Activated CD8-positive, alpha-beta memory T cell treated with anti-CD3 and anti-CD28 coated beads, Interleukin-2, amount 10 ng/mL, durations not matched to agents 7 days and 5 days (primary cell): ENCODE measurements around the gene TTLL3. TPM values are rescaled to one million over a fixed set of nuclear protein-coding genes. Genes with fewer than 3 reads are reported as not detected.
A peak's percentile ranks its signal among the peaks of the same experiment; 100 is the strongest.

Source experiments
- ATAC-seq: fragments of 150-1000 bp; cut with Tn5 transposase; one replicate; pipeline ENCODE4 v1.10.0; 2021; ENCODE audit warnings: moderate library complexity
- CTCF ChIA-PET: fragments of 350-600 bp; sonication (Branson Sonifier 250); formaldehyde crosslinking; loops from one replicate; lab custom pipeline; 2021; ENCODE audit warnings: antibody characterized with exemption; lab: Charles Lee
- DNase-seq: peaks from one replicate; pipeline ENCODE4 v3.0.0-alpha.2; 2020
- H3K27ac Mint-ChIP-seq: one replicate; pipeline ENCODE4 v1.8.0; 2021; ENCODE audit warnings: mild to moderate bottlenecking, mixed read lengths
- H3K27me3 Mint-ChIP-seq: one replicate; pipeline ENCODE4 v1.8.0; 2021; ENCODE audit warnings: mixed read lengths
- H3K36me3 Mint-ChIP-seq: one replicate; pipeline ENCODE4 v1.8.0; 2021; ENCODE audit warnings: mild to moderate bottlenecking, mixed read lengths
- H3K4me1 Mint-ChIP-seq: one replicate; pipeline ENCODE4 v1.8.0; 2021; ENCODE audit warnings: mixed read lengths
- H3K4me3 Mint-ChIP-seq: one replicate; pipeline ENCODE4 v1.8.0; 2021; ENCODE audit warnings: mild to moderate bottlenecking, moderate library complexity, mixed read lengths
- H3K9me3 Mint-ChIP-seq: one replicate; pipeline ENCODE4 v1.8.0; 2022; ENCODE audit warnings: low read depth, mixed read lengths
- total RNA-seq, 2 experiments: library from RNA; stranded (reverse); gene quantifications; one replicate each; pipeline ENCODE4 v1.2.3, GENCODE V29; 2021

The TTLL3 gene
- total RNA-seq, 2 experiments from 2014 or later: 40.4 to 77.5 TPM

GRCh38 chr3:9784965-9785364 lies 25.1 kb upstream of the TTLL3 start:
- CTCF ChIA-PET: no interaction called here
- H3K4me3 Mint-ChIP-seq: no peak overlapping the region
- H3K27ac Mint-ChIP-seq: no peak overlapping the region
- ATAC-seq: no peak
- H3K36me3 Mint-ChIP-seq: peaks cover 57% of the 10 kb centered on the region
- peaks cover 41% of the 10 kb centered on the region for H3K4me1 Mint-ChIP-seq
- DNase-seq: no peak
- H3K27me3 Mint-ChIP-seq: no peaks in the 10 kb centered on the region
- H3K9me3 Mint-ChIP-seq: no peaks in the 10 kb centered on the region

GRCh38 chr3:9785602-9786001 lies 24.5 kb upstream of the TTLL3 start:
- no peak for ATAC-seq
- H3K4me3 Mint-ChIP-seq: no peak overlapping the region
- no peaks in the 10 kb centered on the region for H3K9me3 Mint-ChIP-seq
- CTCF ChIA-PET: no interaction called here
- no peak for DNase-seq
- peaks cover 41% of the 10 kb centered on the region for H3K4me1 Mint-ChIP-seq
- H3K36me3 Mint-ChIP-seq: peaks cover 57% of the 10 kb centered on the region
- no peaks in the 10 kb centered on the region for H3K27me3 Mint-ChIP-seq
- H3K27ac Mint-ChIP-seq: peak overlapping the region; percentile 30

- no peaks in the 10 kb centered on the region for H3K27me3 Mint-ChIP-seq
- DNase-seq (no peak), ATAC-seq (no peak)
- H3K4me3 Mint-ChIP-seq: no peak overlapping the region
- peaks cover 41% of the 10 kb centered on the region for H3K4me1 Mint-ChIP-seq
- H3K27ac Mint-ChIP-seq: no peak overlapping the region
- peaks cover 60% of the 10 kb centered on the region for H3K36me3 Mint-ChIP-seq
- H3K9me3 Mint-ChIP-seq: no peaks in the 10 kb centered on the region
- CTCF ChIA-PET: no interaction called here
These were observed 23.8 kb upstream of the TTLL3 start for GRCh38 chr3:9786209-9786739.

GRCh38 chr3:9786825-9787669 lies 23.0 kb upstream of the TTLL3 start:
- Mint-ChIP-seq H3K27me3 (no peaks in the 10 kb centered on the region), H3K36me3 (peaks cover 56% of the 10 kb centered on the region), H3K4me1 (peaks cover 42% of the 10 kb centered on the region), H3K4me3 (no peak overlapping the region), H3K27ac (peak overlapping the region; percentile 60), H3K9me3 (no peaks in the 10 kb centered on the region)
- ATAC-seq (no peak), DNase-seq (no peak)
- CTCF ChIA-PET: no interaction called here

- CTCF ChIA-PET: no interaction called here
- H3K36me3 Mint-ChIP-seq: peaks cover 53% of the 10 kb centered on the region
- H3K27me3 Mint-ChIP-seq: no peaks in the 10 kb centered on the region
- peak overlapping the region; percentile 60 for H3K27ac Mint-ChIP-seq
- no peak for ATAC-seq
- no peak for DNase-seq
- H3K4me3 Mint-ChIP-seq: no peak overlapping the region
- no peaks in the 10 kb centered on the region for H3K9me3 Mint-ChIP-seq
- H3K4me1 Mint-ChIP-seq: peaks cover 36% of the 10 kb centered on the region
These were observed 22.3 kb upstream of the TTLL3 start for GRCh38 chr3:9787714-9788113.

- peak overlapping the region; percentile 97 for H3K4me3 Mint-ChIP-seq
- H3K36me3 Mint-ChIP-seq: peaks cover 53% of the 10 kb centered on the region
- CTCF ChIA-PET: interaction anchor here (0.8 to 3.1 kb wide), 4 partner anchors 9 to 64 kb away, joined by 3 to 24 read pairs (median 4); partner anchors contain the start of gene TTLL3
- peaks cover 51% of the 10 kb centered on the region for H3K4me1 Mint-ChIP-seq
- ATAC-seq (no peak), DNase-seq (no peak)
- H3K27ac Mint-ChIP-seq: peak overlapping the region; percentile 100
- H3K27me3 Mint-ChIP-seq: no peaks in the 10 kb centered on the region
- no peaks in the 10 kb centered on the region for H3K9me3 Mint-ChIP-seq
These were observed 18.9 kb upstream of the TTLL3 start for GRCh38 chr3:9791127-9791526.

GRCh38 chr3:9791790-9792404 lies 18.2 kb upstream of the TTLL3 start:
- Mint-ChIP-seq H3K36me3 (peaks cover 47% of the 10 kb centered on the region), H3K4me3 (peak overlapping the region; percentile 97), H3K9me3 (no peaks in the 10 kb centered on the region), H3K27ac (peak overlapping the region; percentile 100), H3K4me1 (peaks cover 51% of the 10 kb centered on the region), H3K27me3 (no peaks in the 10 kb centered on the region)
- DNase-seq: no peak
- no peak for ATAC-seq
- CTCF ChIA-PET: interaction anchor here (1.0 to 3.1 kb wide), 8 partner anchors 10 to 530 kb away, joined by 4 to 24 read pairs (median 8); partner anchors contain the start of genes BRPF1, OGG1, SEC13 and TTLL3

GRCh38 chr3:9792405-9793160 lies 17.5 kb upstream of the TTLL3 start, which contains the start of the genes ARPC4 and TADA3:
Gene ARPC4, plus strand, starts transcription at chr3:9793082. Its CDS starts 40 bp downstream, at chr3:9793122.
Gene TADA3, minus strand, starts transcription at chr3:9792473. Its CDS starts 1,007 bp downstream, at chr3:9791466.
- peak within 1 kb of the TSS; percentile 100 for H3K27ac Mint-ChIP-seq
- DNase-seq (peak; percentile 96), ATAC-seq (peak; percentile 88)
- peak within 1 kb of the TSS; percentile 97 for H3K4me3 Mint-ChIP-seq
- H3K27me3 Mint-ChIP-seq: no peaks in the 10 kb centered on the region
- CTCF ChIA-PET: interaction anchor here (0.6 to 3.1 kb wide), 13 partner anchors 10 to 529 kb away, joined by 3 to 24 read pairs (median 7); partner anchors contain the start of genes BRPF1, CRELD1, OGG1 and SEC13
- peaks cover 52% of the 10 kb centered on the region for H3K4me1 Mint-ChIP-seq
- peaks cover 51% of the 10 kb centered on the region for H3K36me3 Mint-ChIP-seq
- H3K9me3 Mint-ChIP-seq: no peaks in the 10 kb centered on the region

- H3K4me3 Mint-ChIP-seq: peak overlapping the region; percentile 97
- peaks cover 49% of the 10 kb centered on the region for H3K4me1 Mint-ChIP-seq
- H3K27me3 Mint-ChIP-seq: no peaks in the 10 kb centered on the region
- peak overlapping the region; percentile 100 for H3K27ac Mint-ChIP-seq
- CTCF ChIA-PET: interaction anchor here (0.6 to 3.1 kb wide), 13 partner anchors 11 to 528 kb away, joined by 3 to 24 read pairs (median 7); partner anchors contain the start of genes BRPF1, CRELD1, OGG1 and SEC13
- H3K36me3 Mint-ChIP-seq: peaks cover 54% of the 10 kb centered on the region
- ATAC-seq: peak; percentile 20
- DNase-seq: peak; percentile 69
- no peaks in the 10 kb centered on the region for H3K9me3 Mint-ChIP-seq
These were observed 16.8 kb upstream of the TTLL3 start for GRCh38 chr3:9793161-9793781.

- no peak for ATAC-seq
- peak overlapping the region; percentile 81 for H3K27ac Mint-ChIP-seq
- H3K9me3 Mint-ChIP-seq: no peaks in the 10 kb centered on the region
- peaks cover 53% of the 10 kb centered on the region for H3K36me3 Mint-ChIP-seq
- CTCF ChIA-PET: interaction anchor here (1.2 to 2.7 kb wide), 5 partner anchors 10 to 62 kb away, joined by 3 to 12 read pairs (median 10); partner anchors contain the start of gene BRPF1
- peak overlapping the region; percentile 97 for H3K4me3 Mint-ChIP-seq
- no peaks in the 10 kb centered on the region for H3K27me3 Mint-ChIP-seq
- H3K4me1 Mint-ChIP-seq: peaks cover 49% of the 10 kb centered on the region
- no peak for DNase-seq
These were observed 15.7 kb upstream of the TTLL3 start for GRCh38 chr3:9794400-9794799.

- no peaks in the 10 kb centered on the region for H3K9me3 Mint-ChIP-seq
- CTCF ChIA-PET: interaction anchor here (1.2 to 2.3 kb wide), 2 partner anchors 10 to 24 kb away, joined by 3 to 9 read pairs; no protein-coding TSS in a partner anchor
- H3K27ac Mint-ChIP-seq: peak overlapping the region; percentile 81
- peaks cover 54% of the 10 kb centered on the region for H3K36me3 Mint-ChIP-seq
- no peak for ATAC-seq
- no peaks in the 10 kb centered on the region for H3K27me3 Mint-ChIP-seq
- peak overlapping the region; percentile 28 for H3K4me3 Mint-ChIP-seq
- peaks cover 46% of the 10 kb centered on the region for H3K4me1 Mint-ChIP-seq
- DNase-seq: no peak
These were observed 14.9 kb upstream of the TTLL3 start for GRCh38 chr3:9795207-9795606.
